ENCODE measurements around the gene ENPP1.

The ENPP1 gene

GRCh38 chr6:131886517-131886916, 78.7 kb downstream of the ENPP1 start:
- Histone ChIP-seq H3K4me1 (ENCODE audit: control insufficient read depth, low read length) (no peaks in the 10 kb centered on the region), H3F3A (ENCODE audit: control insufficient read depth, insufficient read depth) (no peaks in the 10 kb centered on the region), H3K4me3 (ENCODE audit: low read length) (no peak overlapping the region), H3K36me3 (ENCODE audit: control insufficient read depth, low read length) (no peaks in the 10 kb centered on the region), H3K27me3 (ENCODE audit: control insufficient read depth, low read length) (no peaks in the 10 kb centered on the region), H3K79me2 (ENCODE audit: control insufficient read depth, low read length) (no peaks in the 10 kb centered on the region), H3K27ac (ENCODE audit: low read depth, low read length) (no peak overlapping the region), H3K9me3 (ENCODE audit: control insufficient read depth, insufficient read depth, low read length) (no peaks in the 10 kb centered on the region), H3K4me2 (ENCODE audit: low read length) (no peak overlapping the region), H3K9me2 (replicated peaks; ENCODE audit: control insufficient read depth, low read length) (no peaks in the 10 kb centered on the region), H4K20me1 (ENCODE audit: control insufficient read depth, insufficient read depth, low read depth, low read length) (no peaks in the 10 kb centered on the region)
- no peak for TF ChIP-seq EZH2phosphoT487 (IDR thresholded peaks at IDR 0.05; ENCODE audit: borderline replicate concordance, low read length)
- TF ChIP-seq, protein P1, sequence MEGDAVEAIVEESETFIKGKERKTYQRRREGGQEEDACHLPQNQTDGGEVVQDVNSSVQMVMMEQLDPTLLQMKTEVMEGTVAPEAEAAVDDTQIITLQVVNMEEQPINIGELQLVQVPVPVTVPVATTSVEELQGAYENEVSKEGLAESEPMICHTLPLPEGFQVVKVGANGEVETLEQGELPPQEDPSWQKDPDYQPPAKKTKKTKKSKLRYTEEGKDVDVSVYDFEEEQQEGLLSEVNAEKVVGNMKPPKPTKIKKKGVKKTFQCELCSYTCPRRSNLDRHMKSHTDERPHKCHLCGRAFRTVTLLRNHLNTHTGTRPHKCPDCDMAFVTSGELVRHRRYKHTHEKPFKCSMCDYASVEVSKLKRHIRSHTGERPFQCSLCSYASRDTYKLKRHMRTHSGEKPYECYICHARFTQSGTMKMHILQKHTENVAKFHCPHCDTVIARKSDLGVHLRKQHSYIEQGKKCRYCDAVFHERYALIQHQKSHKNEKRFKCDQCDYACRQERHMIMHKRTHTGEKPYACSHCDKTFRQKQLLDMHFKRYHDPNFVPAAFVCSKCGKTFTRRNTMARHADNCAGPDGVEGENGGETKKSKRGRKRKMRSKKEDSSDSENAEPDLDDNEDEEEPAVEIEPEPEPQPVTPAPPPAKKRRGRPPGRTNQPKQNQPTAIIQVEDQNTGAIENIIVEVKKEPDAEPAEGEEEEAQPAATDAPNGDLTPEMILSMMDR (IDR thresholded peaks at IDR 0.05; ENCODE audit: low read depth, low read length, poor library complexity, severe bottlenecking): no peak

GRCh38 chr6:131890091-131890490, 82.3 kb downstream of the ENPP1 start:
- no peaks in the 10 kb centered on the region for H3K4me1 ChIP-seq (ENCODE audit: control insufficient read depth, low read length)
- H3K36me3 ChIP-seq (ENCODE audit: control insufficient read depth, low read length): no peaks in the 10 kb centered on the region
- H3K9me2 ChIP-seq (replicated peaks; ENCODE audit: control insufficient read depth, low read length): no peaks in the 10 kb centered on the region
- no peak for TF ChIP-seq EZH2phosphoT487 (IDR thresholded peaks at IDR 0.05; ENCODE audit: borderline replicate concordance, low read length)
- TF ChIP-seq, protein P1 (IDR thresholded peaks at IDR 0.05; ENCODE audit: low read depth, low read length, poor library complexity, severe bottlenecking): no peak
- no peaks in the 10 kb centered on the region for H3K9me3 ChIP-seq (ENCODE audit: control insufficient read depth, insufficient read depth, low read length)
- no peaks in the 10 kb centered on the region for H3K79me2 ChIP-seq (ENCODE audit: control insufficient read depth, low read length)
- no peaks in the 10 kb centered on the region for H3F3A ChIP-seq (ENCODE audit: control insufficient read depth, insufficient read depth)
- H3K27me3 ChIP-seq (ENCODE audit: control insufficient read depth, low read length): no peaks in the 10 kb centered on the region
- no peak overlapping the region for H3K4me3 ChIP-seq (ENCODE audit: low read length)
- H4K20me1 ChIP-seq (ENCODE audit: control insufficient read depth, insufficient read depth, low read depth, low read length): no peaks in the 10 kb centered on the region
- no peak overlapping the region for H3K4me2 ChIP-seq (ENCODE audit: low read length)
- H3K27ac ChIP-seq (ENCODE audit: low read depth, low read length): no peak overlapping the region

DNA sequence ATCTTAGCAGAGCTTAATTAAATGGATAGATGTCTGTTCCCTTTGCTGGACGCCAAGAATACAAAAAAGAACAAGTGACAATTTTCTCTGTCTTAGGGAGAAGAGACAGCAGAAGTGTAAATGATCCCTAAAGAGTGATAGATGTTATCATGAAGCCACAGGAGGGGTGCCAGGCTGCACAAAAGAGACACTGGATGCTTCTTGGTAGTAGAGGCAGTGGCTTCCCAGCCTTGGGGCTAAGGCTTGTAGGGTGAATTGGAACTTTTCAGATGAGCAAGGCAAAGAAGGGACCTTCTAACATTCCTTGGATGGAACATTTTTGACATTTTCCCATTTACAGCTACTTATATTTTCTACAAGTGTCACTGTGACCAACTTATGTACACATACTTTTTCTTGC, 85.4 kb downstream of the ENPP1 start:
- Histone ChIP-seq H3K36me3 (ENCODE audit: control insufficient read depth, low read length) (no peaks in the 10 kb centered on the region), H3K4me1 (ENCODE audit: control insufficient read depth, low read length) (no peaks in the 10 kb centered on the region), H3K79me2 (ENCODE audit: control insufficient read depth, low read length) (no peaks in the 10 kb centered on the region), H3K4me3 (ENCODE audit: low read length) (no peak overlapping the region), H3F3A (ENCODE audit: control insufficient read depth, insufficient read depth) (no peaks in the 10 kb centered on the region), H3K4me2 (ENCODE audit: low read length) (no peak overlapping the region), H3K27me3 (ENCODE audit: control insufficient read depth, low read length) (no peaks in the 10 kb centered on the region), H3K27ac (ENCODE audit: low read depth, low read length) (no peak overlapping the region), H4K20me1 (ENCODE audit: control insufficient read depth, insufficient read depth, low read depth, low read length) (no peaks in the 10 kb centered on the region), H3K9me3 (ENCODE audit: control insufficient read depth, insufficient read depth, low read length) (peaks cover 8% of the 10 kb centered on the region), H3K9me2 (replicated peaks; ENCODE audit: control insufficient read depth, low read length) (no peaks in the 10 kb centered on the region)
- TF ChIP-seq, protein P1 (IDR thresholded peaks at IDR 0.05; ENCODE audit: low read depth, low read length, poor library complexity, severe bottlenecking): no peak
- no peak for TF ChIP-seq EZH2phosphoT487 (IDR thresholded peaks at IDR 0.05; ENCODE audit: borderline replicate concordance, low read length)

Data from DOHH2 (cell line).